Neural cell (in vitro differentiated cells): ENCODE data around the gene NEURL2. TPM values are rescaled to one million over a fixed set of nuclear protein-coding genes. Genes with fewer than 3 reads are reported as not detected.

Experiments
- H2AFZ ChIP-seq: fragments of 200-600, 300-800 bp; sonication (generic), shearing (Covaris generic); 2 replicates; pipeline ENCODE4 v1.6.0; 2014; ENCODE audit warnings: low read depth, mild to moderate bottlenecking, antibody characterized with exemption, low read length, moderate library complexity
- H3F3A ChIP-seq: fragments of 200-600 bp; shearing (Covaris generic); 2 replicates; pipeline ENCODE4 v1.6.1; 2016; ENCODE audit warnings: mild to moderate bottlenecking, moderate library complexity, mixed read lengths, antibody characterized with exemption, low read length; ENCODE audit not compliant: insufficient read depth, poor library complexity, severe bottlenecking
- H3K27ac ChIP-seq: fragments of 200-600, 300-800 bp; sonication (generic), shearing (Covaris generic); 2 replicates; pipeline ENCODE4 v1.5.1; 2014; ENCODE audit warnings: mild to moderate bottlenecking, low read length, moderate library complexity
- H3K27me3 ChIP-seq: fragments of 300-800, 200-600 bp; sonication (generic), shearing (Covaris generic); 2 replicates; pipeline ENCODE4 v1.6.0; 2014; ENCODE audit warnings: mild to moderate bottlenecking, low read depth, low read length, moderate library complexity; ENCODE audit not compliant: insufficient read depth
- H3K36me3 ChIP-seq: fragments of 300-800, 200-600 bp; sonication (generic), shearing (Covaris generic); 2 replicates; pipeline ENCODE4 v1.5.1; 2014; ENCODE audit warnings: mild to moderate bottlenecking, antibody characterized with exemption, low read length, moderate library complexity; ENCODE audit not compliant: insufficient read depth
- H3K4me2 ChIP-seq: fragments of 300-800, 200-600 bp; sonication (generic), shearing (Covaris generic); 2 replicates; pipeline ENCODE4 v1.6.0; 2014; ENCODE audit warnings: mild to moderate bottlenecking, low read length
- H3K4me3 ChIP-seq: fragments of 300-800, 200-600 bp; sonication (generic), shearing (Covaris generic); 2 replicates; pipeline ENCODE4 v1.5.1; 2014; ENCODE audit warnings: mild to moderate bottlenecking, low read length, moderate library complexity
- H3K79me2 ChIP-seq: fragments of 200-600 bp; shearing (Covaris generic); replicated peaks from 2 replicates; pipeline ENCODE4 v1.6.0; 2014; ENCODE audit warnings: mild to moderate bottlenecking, low read length, moderate library complexity; ENCODE audit not compliant: insufficient read depth
- H3K9ac ChIP-seq: fragments of 300-800, 200-600 bp; sonication (generic), shearing (Covaris generic); 2 replicates; pipeline ENCODE4 v1.6.1; 2016; ENCODE audit warnings: mild to moderate bottlenecking, low read length, mixed read lengths
- H3K9me2 ChIP-seq: fragments of 200-600 bp; shearing (Covaris generic); 2 replicates; pipeline ENCODE4 v1.6.1; 2016; ENCODE audit warnings: mild to moderate bottlenecking, low read length, mixed read lengths; ENCODE audit not compliant: insufficient read depth
- H3K9me3 ChIP-seq: fragments of 200-600, 300-800 bp; sonication (generic), shearing (Covaris generic); 2 replicates; pipeline ENCODE4 v1.6.1; 2016; ENCODE audit warnings: mild to moderate bottlenecking, mixed run types, low read length, moderate library complexity, mixed read lengths
- H4K20me1 ChIP-seq: fragments of 200-600 bp; shearing (Covaris generic); 2 replicates; pipeline ENCODE4 v1.6.1; 2016; ENCODE audit warnings: mild to moderate bottlenecking, mixed run types; ENCODE audit not compliant: insufficient read depth
- EP300 ChIP-seq: fragments of 450-650 bp; conservative IDR thresholded peaks from 2 replicates; pipeline ENCODE4 v1.6.1; 2014; ENCODE audit warnings: antibody characterized with exemption, mild to moderate bottlenecking, moderate library complexity; ENCODE audit not compliant: poor library complexity, severe bottlenecking
- EZH2 ChIP-seq: fragments of 200-600, 300-800 bp; shearing (Covaris generic), sonication (generic); IDR thresholded peaks from 2 replicates; pipeline ENCODE4 v1.6.1; 2014; ENCODE audit warnings: antibody characterized with exemption, low read length, borderline replicate concordance, mild to moderate bottlenecking; ENCODE audit not compliant: insufficient read depth, poor library complexity, severe bottlenecking
- MXI1 ChIP-seq: fragments of 450-650 bp; conservative IDR thresholded peaks from 2 replicates; pipeline ENCODE4 v1.6.1; 2014; ENCODE audit warnings: antibody characterized with exemption, mild to moderate bottlenecking; ENCODE audit not compliant: poor library complexity, severe bottlenecking
- POLR2AphosphoS5 ChIP-seq: IDR thresholded peaks from 2 replicates; pipeline ENCODE4 v1.6.1; 2012
- RAD21 ChIP-seq: fragments of 450-650 bp; conservative IDR thresholded peaks from 2 replicates; pipeline ENCODE4 v1.6.1; 2014; ENCODE audit warnings: antibody characterized with exemption, mild to moderate bottlenecking, moderate library complexity
- REST ChIP-seq: IDR thresholded peaks from 2 replicates; pipeline ENCODE4 v1.6.1; 2012; ENCODE audit warnings: borderline replicate concordance
- SMC3 ChIP-seq: fragments of 450-650 bp; conservative IDR thresholded peaks from 2 replicates; pipeline ENCODE4 v1.6.1; 2014; ENCODE audit warnings: antibody characterized with exemption, mild to moderate bottlenecking, moderate library complexity; ENCODE audit not compliant: poor library complexity
- TAF1 ChIP-seq: IDR thresholded peaks from 2 replicates; pipeline ENCODE4 v1.6.1; 2012; ENCODE audit warnings: low read depth
- polyA plus RNA-seq: library from polyadenylated mRNA; depleted of rRNA; stranded (reverse); fragments of >200 nt; gene quantifications from 2 replicates; pipeline ENCODE4 v1.2.3, GENCODE V29; 2014
- TF ChIP-seq, protein P1 (sequence below): fragments of 450-650 bp; IDR thresholded peaks from 2 replicates; pipeline ENCODE4 v1.5.1; 2014; ENCODE audit warnings: antibody characterized with exemption, mild to moderate bottlenecking, moderate library complexity; ENCODE audit not compliant: poor library complexity, severe bottlenecking

Gene NEURL2
- polyA plus RNA-seq, 1 donor from 2014 or later, result 5.0 TPM

DNA sequence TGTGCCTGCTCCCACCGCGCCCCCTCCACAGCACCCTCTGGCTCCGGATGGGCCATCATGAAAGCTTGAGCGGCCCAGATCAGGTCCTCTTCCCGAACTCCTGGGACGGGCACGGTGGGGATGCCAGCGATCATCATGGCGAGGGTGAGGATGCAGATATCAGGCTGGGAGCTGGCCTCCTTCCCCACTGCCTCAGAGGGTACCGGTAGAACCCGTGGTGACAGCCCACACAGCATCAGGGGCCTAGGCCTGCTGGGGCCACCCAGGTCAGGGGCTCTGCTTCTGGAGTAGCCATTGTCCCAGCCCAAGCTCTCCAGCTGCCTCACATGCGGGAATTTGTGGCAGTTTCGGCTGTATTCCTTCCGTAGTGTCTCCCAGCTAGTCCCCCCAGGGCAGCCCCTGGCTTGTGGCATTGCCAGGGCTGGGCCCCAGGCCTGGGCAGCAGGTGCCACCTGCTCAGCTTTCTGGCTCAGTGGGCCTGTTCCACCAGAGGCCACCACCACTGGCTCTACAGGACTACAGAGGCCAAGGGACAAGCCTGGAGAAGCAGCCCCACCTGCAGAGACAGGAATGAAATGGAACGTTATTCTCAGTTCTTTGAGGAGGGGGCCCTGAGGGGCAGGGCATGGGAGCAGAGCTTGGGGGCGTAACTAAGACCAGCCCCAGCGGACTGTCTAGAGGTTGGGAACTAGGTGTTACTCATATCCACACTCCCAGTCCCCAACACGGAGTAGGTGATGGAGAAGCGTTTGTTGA, 4.2 kb downstream of the NEURL2 start:
- no peaks in the 10 kb centered on the region for H3F3A ChIP-seq
- TF ChIP-seq TAF1 (no peak), SMC3 (no peak), MXI1 (no peak), REST (no peak), EZH2 (no peak), POLR2AphosphoS5 (no peak), RAD21 (no peak), EP300 (no peak)
- TF ChIP-seq, protein P1, sequence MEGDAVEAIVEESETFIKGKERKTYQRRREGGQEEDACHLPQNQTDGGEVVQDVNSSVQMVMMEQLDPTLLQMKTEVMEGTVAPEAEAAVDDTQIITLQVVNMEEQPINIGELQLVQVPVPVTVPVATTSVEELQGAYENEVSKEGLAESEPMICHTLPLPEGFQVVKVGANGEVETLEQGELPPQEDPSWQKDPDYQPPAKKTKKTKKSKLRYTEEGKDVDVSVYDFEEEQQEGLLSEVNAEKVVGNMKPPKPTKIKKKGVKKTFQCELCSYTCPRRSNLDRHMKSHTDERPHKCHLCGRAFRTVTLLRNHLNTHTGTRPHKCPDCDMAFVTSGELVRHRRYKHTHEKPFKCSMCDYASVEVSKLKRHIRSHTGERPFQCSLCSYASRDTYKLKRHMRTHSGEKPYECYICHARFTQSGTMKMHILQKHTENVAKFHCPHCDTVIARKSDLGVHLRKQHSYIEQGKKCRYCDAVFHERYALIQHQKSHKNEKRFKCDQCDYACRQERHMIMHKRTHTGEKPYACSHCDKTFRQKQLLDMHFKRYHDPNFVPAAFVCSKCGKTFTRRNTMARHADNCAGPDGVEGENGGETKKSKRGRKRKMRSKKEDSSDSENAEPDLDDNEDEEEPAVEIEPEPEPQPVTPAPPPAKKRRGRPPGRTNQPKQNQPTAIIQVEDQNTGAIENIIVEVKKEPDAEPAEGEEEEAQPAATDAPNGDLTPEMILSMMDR, result no peak
- no peaks in the 10 kb centered on the region for H3K9me3 ChIP-seq
- H3K4me2 ChIP-seq, result no peak overlapping the region
- H2AFZ ChIP-seq, result no peak overlapping the region
- no peak overlapping the region for H3K4me3 ChIP-seq
- no peak overlapping the region for H3K9ac ChIP-seq
- no peaks in the 10 kb centered on the region for H3K27me3 ChIP-seq
- H4K20me1 ChIP-seq, result no peaks in the 10 kb centered on the region
- no peaks in the 10 kb centered on the region for H3K36me3 ChIP-seq
- no peak overlapping the region for H3K27ac ChIP-seq
- H3K79me2 ChIP-seq, result peaks cover 7% of the 10 kb centered on the region
- H3K9me2 ChIP-seq, result no peaks in the 10 kb centered on the region

GRCh38 chr20:45883100-45883469, 7.9 kb downstream of the NEURL2 start:
- H3K4me3 ChIP-seq, result no peak overlapping the region
- no peaks in the 10 kb centered on the region for H3K9me3 ChIP-seq
- H4K20me1 ChIP-seq, result no peaks in the 10 kb centered on the region
- peaks cover 12% of the 10 kb centered on the region for H3K79me2 ChIP-seq
- no peak overlapping the region for H3K27ac ChIP-seq
- no peak overlapping the region for H2AFZ ChIP-seq
- TF ChIP-seq TAF1 (no peak), EP300 (no peak)
- H3K9me2 ChIP-seq, result no peaks in the 10 kb centered on the region
- no peak overlapping the region for H3K9ac ChIP-seq
- no peaks in the 10 kb centered on the region for H3F3A ChIP-seq
- H3K36me3 ChIP-seq, result no peaks in the 10 kb centered on the region
- H3K27me3 ChIP-seq, result no peaks in the 10 kb centered on the region
- H3K4me2 ChIP-seq, result no peak overlapping the region
